ENCODE measurements around the gene ZRSR2. TPM values are rescaled to one million over a fixed set of nuclear protein-coding genes. Genes with fewer than 3 reads are reported as not detected.

ZRSR2 gene
- total RNA-seq, 4 donors from 2014 or later, result 3.9 to 8.4 (median 6.9) TPM

- Histone ChIP-seq H3K36me3 (no peaks in the 10 kb centered on the region), H3K27me3 (no peaks in the 10 kb centered on the region), H3K4me3 (no peak overlapping the region), H3K27ac (no peak overlapping the region), H3K9me3 (no peaks in the 10 kb centered on the region), H3K4me1 (peaks cover 9 to 10% of the 10 kb centered on the region in 2 donors)
- no peak for TF ChIP-seq POLR2A (IDR thresholded peaks at IDR 0.05)
- TF ChIP-seq, protein P1, sequence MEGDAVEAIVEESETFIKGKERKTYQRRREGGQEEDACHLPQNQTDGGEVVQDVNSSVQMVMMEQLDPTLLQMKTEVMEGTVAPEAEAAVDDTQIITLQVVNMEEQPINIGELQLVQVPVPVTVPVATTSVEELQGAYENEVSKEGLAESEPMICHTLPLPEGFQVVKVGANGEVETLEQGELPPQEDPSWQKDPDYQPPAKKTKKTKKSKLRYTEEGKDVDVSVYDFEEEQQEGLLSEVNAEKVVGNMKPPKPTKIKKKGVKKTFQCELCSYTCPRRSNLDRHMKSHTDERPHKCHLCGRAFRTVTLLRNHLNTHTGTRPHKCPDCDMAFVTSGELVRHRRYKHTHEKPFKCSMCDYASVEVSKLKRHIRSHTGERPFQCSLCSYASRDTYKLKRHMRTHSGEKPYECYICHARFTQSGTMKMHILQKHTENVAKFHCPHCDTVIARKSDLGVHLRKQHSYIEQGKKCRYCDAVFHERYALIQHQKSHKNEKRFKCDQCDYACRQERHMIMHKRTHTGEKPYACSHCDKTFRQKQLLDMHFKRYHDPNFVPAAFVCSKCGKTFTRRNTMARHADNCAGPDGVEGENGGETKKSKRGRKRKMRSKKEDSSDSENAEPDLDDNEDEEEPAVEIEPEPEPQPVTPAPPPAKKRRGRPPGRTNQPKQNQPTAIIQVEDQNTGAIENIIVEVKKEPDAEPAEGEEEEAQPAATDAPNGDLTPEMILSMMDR (IDR thresholded peaks at IDR 0.05 in 4 of 5, conservative IDR thresholded peaks at IDR 0.05 in 1 of 5), result no peak
- DNase-seq (no peak), ATAC-seq (no peak)
- intact Hi-C loops (cut with DNase I; ENCODE audit: low total_unique reads) (no loop called here), in situ Hi-C loops (cut with MboI; ENCODE audit: low sequenced_read_pairs in 4 of 4) (no loop called here)
Measured at GRCh38 chrX:15841853-15842516, 51.7 kb downstream of the ZRSR2 start.

DNA sequence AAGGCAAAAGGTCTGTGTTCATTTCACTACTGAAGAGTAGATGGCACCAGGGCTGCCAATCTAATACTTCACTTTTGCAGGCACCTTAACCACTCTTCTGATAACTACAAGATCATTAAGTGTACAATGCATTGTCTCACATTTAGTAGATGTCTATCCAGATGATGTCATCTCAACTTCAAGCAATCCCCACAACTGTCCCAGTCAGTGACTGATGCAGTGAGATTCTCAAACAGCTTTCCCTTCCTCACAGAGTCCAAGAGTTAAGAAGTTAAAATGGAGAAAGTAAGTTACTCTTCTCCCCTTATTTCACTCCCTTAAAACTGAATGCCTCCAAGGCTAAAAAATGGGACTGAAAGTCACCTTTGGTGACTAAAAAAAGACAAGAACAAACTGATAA, 53.7 kb downstream of the ZRSR2 start:
- DNase-seq (no peak), ATAC-seq (no peak)
- TF ChIP-seq, protein P1 (IDR thresholded peaks at IDR 0.05 in 4 of 5, conservative IDR thresholded peaks at IDR 0.05 in 1 of 5), result no peak
- no peak for TF ChIP-seq POLR2A (IDR thresholded peaks at IDR 0.05)
- Histone ChIP-seq H3K27me3 (no peaks in the 10 kb centered on the region), H3K27ac (no peak overlapping the region), H3K36me3 (no peaks in the 10 kb centered on the region), H3K9me3 (no peaks in the 10 kb centered on the region), H3K4me1 (peaks cover 25 to 27% of the 10 kb centered on the region in 2 donors), H3K4me3 (no peak overlapping the region)
- intact Hi-C loops (cut with DNase I; ENCODE audit: low total_unique reads), result no loop called here
- in situ Hi-C loops (cut with MboI; ENCODE audit: low sequenced_read_pairs in 4 of 4), result no loop called here

GRCh38 chrX:15848576-15848975, 58.3 kb downstream of the ZRSR2 start:
- TF ChIP-seq, protein P1 (IDR thresholded peaks at IDR 0.05 in 4 of 5, conservative IDR thresholded peaks at IDR 0.05 in 1 of 5), result no peak
- no peak for TF ChIP-seq POLR2A (IDR thresholded peaks at IDR 0.05)
- Histone ChIP-seq H3K27me3 (peaks cover 0 to 16% (median 0%) of the 10 kb centered on the region in 3 donors), H3K36me3 (no peaks in the 10 kb centered on the region), H3K27ac (peak overlapping the region; percentile 84 to 94 (median 87)), H3K4me1 (peaks cover 32 to 40% of the 10 kb centered on the region in 2 donors), H3K4me3 (peak overlapping the region in 1 of 4 donors; percentile 3), H3K9me3 (no peaks in the 10 kb centered on the region)
- DNase-seq, result no peak
- peak; percentile 87 to 95 for ATAC-seq
- intact Hi-C loops (cut with DNase I; ENCODE audit: low total_unique reads), result no loop called here
- in situ Hi-C loops (cut with MboI; ENCODE audit: low sequenced_read_pairs in 4 of 4), result no loop called here

GRCh38 chrX:15849555-15849954, 59.3 kb downstream of the ZRSR2 start:
- intact Hi-C loops (cut with DNase I; ENCODE audit: low total_unique reads), result no loop called here
- peak; percentile 57 to 59 for ATAC-seq
- Histone ChIP-seq H3K9me3 (no peaks in the 10 kb centered on the region), H3K4me3 (peak overlapping the region in 1 of 4 donors; percentile 1), H3K4me1 (peaks cover 32 to 40% of the 10 kb centered on the region in 2 donors), H3K27me3 (peaks cover 0 to 18% (median 0%) of the 10 kb centered on the region in 3 donors), H3K36me3 (no peaks in the 10 kb centered on the region), H3K27ac (peak overlapping the region; percentile 84 to 94 (median 87))
- in situ Hi-C loops (cut with MboI; ENCODE audit: low sequenced_read_pairs in 4 of 4), result no loop called here
- DNase-seq, result no peak
- TF ChIP-seq, protein P1 (IDR thresholded peaks at IDR 0.05 in 4 of 5, conservative IDR thresholded peaks at IDR 0.05 in 1 of 5), result peak in 3 of 5 experiments; percentile 23 to 40 (median 24)
- TF ChIP-seq POLR2A (IDR thresholded peaks at IDR 0.05), result no peak

Measured in gastrocnemius medialis (tissue), 4 donors.